K562 (cell line): ENCODE results near the gene ZNF408. TPM values are rescaled to one million over a fixed set of nuclear protein-coding genes. Genes with fewer than 3 reads are reported as not detected.

Experiments used
- ELF4 ChIP-seq: fragments of 450-650 bp; formaldehyde crosslinking; IDR thresholded peaks from 2 replicates; pipeline ENCODE4 v1.4.0; 2022; ENCODE audit warnings: missing genetic modification characterization
- NR0B1 ChIP-seq: fragments of 450-650 bp; IDR thresholded peaks from one replicate; pipeline ENCODE4 v1.6.1; 2018; ENCODE audit warnings: mild to moderate bottlenecking, moderate library complexity; ENCODE audit not compliant: partially characterized antibody
- NR4A1 ChIP-seq, 2 experiments: fragments of 250-450 bp in 1 of 2; fragments of 450-650 bp in 1 of 2; sonication (Bioruptor Pico) in 1 of 2; IDR thresholded peaks; 2 replicates each; pipeline versions ENCODE4 v1.4.0 to v1.6.1; 2016 to 2020; ENCODE audit warnings: mild to moderate bottlenecking in 2 of 2, missing compliant biosample characterization in 1 of 2, missing genetic modification characterization in 1 of 2, moderate library complexity in 1 of 2
- PURB ChIP-seq: sonication (generic); formaldehyde crosslinking; IDR thresholded peaks from 2 replicates; pipeline ENCODE4 v1.9.0; 2021; ENCODE audit warnings: low read depth, mild to moderate bottlenecking, missing genetic modification reagents
- RBM17 ChIP-seq: fragments of 200-400 bp; formaldehyde crosslinking; IDR thresholded peaks from 2 replicates; pipeline ENCODE4 v1.6.1; 2017; ENCODE audit warnings: low read depth, mild to moderate bottlenecking, low read length, borderline replicate concordance
- TAF7 ChIP-seq: fragments of 450-650 bp; IDR thresholded peaks from 2 replicates; pipeline ENCODE4 v1.6.1; 2016; ENCODE audit warnings: missing genetic modification characterization, missing compliant biosample characterization
- ZNF589 ChIP-seq: fragments of 200-800 bp; sonication (Bioruptor generic); IDR thresholded peaks from 2 replicates; pipeline ENCODE4 v1.6.1; 2016; ENCODE audit warnings: low read depth, missing genetic modification characterization, missing compliant biosample characterization
- polyA plus RNA-seq, 8 experiments: library from polyadenylated mRNA; depleted of rRNA in 4 of 8; stranded (reverse) in 5 of 8; unstranded in 3 of 8; fragments of >200 nt; fragmentation: Nextera tagmentation in 2 of 8; fragmentation: Illumina TruSeq in 1 of 8; extraction: Ambion mirVana in 2 of 8; extraction: Trizol in 1 of 8; gene quantifications; 2 replicates each; pipeline versions ENCODE4 v1.2.1 to v1.2.3, GENCODE V29; 2011 to 2014; ENCODE audit warnings: inconsistent platforms in 1 of 8, missing spikeins in 1 of 8
- total RNA-seq, 7 experiments: library from RNA; depleted of rRNA in 6 of 7; stranded (reverse); fragments of >200 nt in 6 of 7; fragmentation: Illumina TruSeq in 2 of 7; extraction: Trizol in 2 of 7; gene quantifications; 2 replicates each; pipeline versions ENCODE4 v1.2.1 to v1.2.3, GENCODE V29; 2011 to 2021; ENCODE audit warnings: low replicate concordance in 1 of 7
- TF ChIP-seq, protein P1 (sequence below), 2 experiments: fragments of 450-650 bp; IDR thresholded peaks; 2 replicates each; pipeline ENCODE4 v1.6.1; 2018; ENCODE audit warnings: mild to moderate bottlenecking in 2 of 2, low read depth in 1 of 2; ENCODE audit not compliant: partially characterized antibody in 2 of 2

The ZNF408 gene
- total and polyA plus RNA-seq, 9 of the 15 experiments (the other 6 are each of a cell fraction or from before 2014, with no cell fraction given): 0.15 to 18.4 (median 7.4) TPM

DNA sequence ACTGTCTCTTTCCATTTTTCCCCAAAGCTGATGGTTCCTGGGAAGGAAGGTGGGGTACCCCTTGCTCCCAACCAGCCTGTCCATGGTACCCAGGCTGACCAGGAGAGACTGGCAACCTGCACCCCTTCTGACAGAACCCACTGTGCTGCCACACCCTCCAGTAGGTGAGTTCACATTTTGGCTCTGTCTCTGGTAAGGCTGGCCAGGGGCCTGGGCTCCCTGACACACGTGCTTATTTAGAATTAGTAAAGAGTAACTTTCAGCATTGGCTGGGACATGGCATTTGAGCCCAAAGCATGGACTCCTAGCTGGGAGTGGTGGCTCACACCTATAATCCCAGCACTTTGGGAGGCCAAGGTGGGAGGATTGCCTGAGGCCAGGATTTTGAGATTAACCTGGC is 35.5 kb upstream of the ZNF408 start (continued):
- TF ChIP-seq, protein P1, sequence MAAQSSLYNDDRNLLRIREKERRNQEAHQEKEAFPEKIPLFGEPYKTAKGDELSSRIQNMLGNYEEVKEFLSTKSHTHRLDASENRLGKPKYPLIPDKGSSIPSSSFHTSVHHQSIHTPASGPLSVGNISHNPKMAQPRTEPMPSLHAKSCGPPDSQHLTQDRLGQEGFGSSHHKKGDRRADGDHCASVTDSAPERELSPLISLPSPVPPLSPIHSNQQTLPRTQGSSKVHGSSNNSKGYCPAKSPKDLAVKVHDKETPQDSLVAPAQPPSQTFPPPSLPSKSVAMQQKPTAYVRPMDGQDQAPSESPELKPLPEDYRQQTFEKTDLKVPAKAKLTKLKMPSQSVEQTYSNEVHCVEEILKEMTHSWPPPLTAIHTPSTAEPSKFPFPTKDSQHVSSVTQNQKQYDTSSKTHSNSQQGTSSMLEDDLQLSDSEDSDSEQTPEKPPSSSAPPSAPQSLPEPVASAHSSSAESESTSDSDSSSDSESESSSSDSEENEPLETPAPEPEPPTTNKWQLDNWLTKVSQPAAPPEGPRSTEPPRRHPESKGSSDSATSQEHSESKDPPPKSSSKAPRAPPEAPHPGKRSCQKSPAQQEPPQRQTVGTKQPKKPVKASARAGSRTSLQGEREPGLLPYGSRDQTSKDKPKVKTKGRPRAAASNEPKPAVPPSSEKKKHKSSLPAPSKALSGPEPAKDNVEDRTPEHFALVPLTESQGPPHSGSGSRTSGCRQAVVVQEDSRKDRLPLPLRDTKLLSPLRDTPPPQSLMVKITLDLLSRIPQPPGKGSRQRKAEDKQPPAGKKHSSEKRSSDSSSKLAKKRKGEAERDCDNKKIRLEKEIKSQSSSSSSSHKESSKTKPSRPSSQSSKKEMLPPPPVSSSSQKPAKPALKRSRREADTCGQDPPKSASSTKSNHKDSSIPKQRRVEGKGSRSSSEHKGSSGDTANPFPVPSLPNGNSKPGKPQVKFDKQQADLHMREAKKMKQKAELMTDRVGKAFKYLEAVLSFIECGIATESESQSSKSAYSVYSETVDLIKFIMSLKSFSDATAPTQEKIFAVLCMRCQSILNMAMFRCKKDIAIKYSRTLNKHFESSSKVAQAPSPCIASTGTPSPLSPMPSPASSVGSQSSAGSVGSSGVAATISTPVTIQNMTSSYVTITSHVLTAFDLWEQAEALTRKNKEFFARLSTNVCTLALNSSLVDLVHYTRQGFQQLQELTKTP (IDR thresholded peaks at IDR 0.05; ENCODE audit: low read depth in 1 of 2, partially characterized antibody in 2 of 2): no peak
- no peak for TF ChIP-seq TAF7 (tag)
- no peak for TF ChIP-seq ELF4 (CRISPR knock-in tag)
- no peak for TF ChIP-seq NR0B1
- no peak for TF ChIP-seq PURB (CRISPR knock-in tag)
- TF ChIP-seq ZNF589 (CRISPR knock-in tag): no peak
- TF ChIP-seq RBM17: no peak
- TF ChIP-seq NR4A1 (CRISPR knock-in tag; IDR thresholded peaks at IDR 0.05): no peak
- no peak for TF ChIP-seq NR4A1 (tag; IDR thresholded peaks at IDR 0.05)
